HL-60/S4 (cell line): ENCODE measurements around the gene FAF1.

Experiments used
- in situ Hi-C: fragments of 300-500 bp; cut with MboI; formaldehyde crosslinking; loops from 2 replicates; pipeline ENCODE4 v1.14.3; 2022; ENCODE audit warnings: low sequenced_read_pairs

The FAF1 gene

GRCh38 chr1:50716455-50716854, 243.6 kb downstream of the FAF1 start:
- in situ Hi-C loops: loop anchor here (25.0 kb wide), 1 partner anchor 329 kb away; no protein-coding TSS in a partner anchor

GRCh38 chr1:50710099-50710498, 250.0 kb downstream of the FAF1 start:
- in situ Hi-C loops: loop anchor here (25.0 kb wide), 1 partner anchor 323 kb away; no protein-coding TSS in a partner anchor

GRCh38 chr1:50707824-50708223, 252.2 kb downstream of the FAF1 start:
- in situ Hi-C loops: loop anchor here (25.0 kb wide), 1 partner anchor 321 kb away; no protein-coding TSS in a partner anchor

- in situ Hi-C loops: loop anchor here (25.0 kb wide), 1 partner anchor 318 kb away; no protein-coding TSS in a partner anchor
These were observed 254.4 kb downstream of the FAF1 start for GRCh38 chr1:50705699-50706098.

- in situ Hi-C loops: loop anchor here (25.0 kb wide), 1 partner anchor 318 kb away; no protein-coding TSS in a partner anchor
These were observed 255.0 kb downstream of the FAF1 start for GRCh38 chr1:50705041-50705440.

- in situ Hi-C loops: loop anchor here (25.0 kb wide), 1 partner anchor 317 kb away; no protein-coding TSS in a partner anchor
These were observed 255.9 kb downstream of the FAF1 start for GRCh38 chr1:50704126-50704525.

GRCh38 chr1:50703240-50703639, 256.8 kb downstream of the FAF1 start:
- in situ Hi-C loops: loop anchor here (25.0 kb wide), 1 partner anchor 316 kb away; no protein-coding TSS in a partner anchor

- in situ Hi-C loops: loop anchor here (25.0 kb wide), 1 partner anchor 315 kb away; no protein-coding TSS in a partner anchor
These were observed 257.7 kb downstream of the FAF1 start for GRCh38 chr1:50702395-50702794.

- in situ Hi-C loops: loop anchor here (25.0 kb wide), 1 partner anchor 315 kb away; no protein-coding TSS in a partner anchor
These were observed 258.3 kb downstream of the FAF1 start for GRCh38 chr1:50701706-50702317.

GRCh38 chr1:50700621-50701020, 259.4 kb downstream of the FAF1 start:
- in situ Hi-C loops: loop anchor here (25.0 kb wide), 1 partner anchor 313 kb away; no protein-coding TSS in a partner anchor

- in situ Hi-C loops: loop anchor here (25.0 kb wide), 1 partner anchor 313 kb away; no protein-coding TSS in a partner anchor
These were observed 259.9 kb downstream of the FAF1 start for GRCh38 chr1:50700214-50700613.

- in situ Hi-C loops: loop anchor here (25.0 kb wide), 1 partner anchor 312 kb away; no protein-coding TSS in a partner anchor
These were observed 260.3 kb downstream of the FAF1 start for GRCh38 chr1:50699795-50700194.

- in situ Hi-C loops: no loop called here
These were observed 262.3 kb downstream of the FAF1 start for GRCh38 chr1:50697440-50698421.

- in situ Hi-C loops: no loop called here
These were observed 266.2 kb downstream of the FAF1 start for GRCh38 chr1:50693829-50694228.

GRCh38 chr1:50684185-50684584, 275.9 kb downstream of the FAF1 start:
- in situ Hi-C loops: no loop called here

- in situ Hi-C loops: no loop called here
These were observed 278.1 kb downstream of the FAF1 start for GRCh38 chr1:50681931-50682330.

GRCh38 chr1:50667710-50668356, 292.2 kb downstream of the FAF1 start:
- in situ Hi-C loops: no loop called here

GRCh38 chr1:50667272-50667671, 292.8 kb downstream of the FAF1 start:
- in situ Hi-C loops: no loop called here

GRCh38 chr1:50666849-50667248, 293.2 kb downstream of the FAF1 start:
- in situ Hi-C loops: no loop called here

- in situ Hi-C loops: no loop called here
These were observed 294.7 kb downstream of the FAF1 start for GRCh38 chr1:50665413-50665812.

GRCh38 chr1:50661626-50662025, 298.4 kb downstream of the FAF1 start:
- in situ Hi-C loops: no loop called here
